ENCODE results near the gene FBH1.
"Not testable (repeated sequence)": the region's sequence is repeated elsewhere in the genome, so short reads cannot be mapped to it uniquely, and the experiment has no call there.

FBH1 gene

GRCh38 chr10:5876181-5876768, 13.8 kb upstream of the FBH1 start:
- no peak for DNase-seq

GRCh38 chr10:5877041-5877440, 13.0 kb upstream of the FBH1 start:
- DNase-seq: not testable (repeated sequence)

- DNase-seq: no peak
These were observed 7.1 kb upstream of the FBH1 start for GRCh38 chr10:5882961-5883360.

GRCh38 chr10:5885619-5886018, 4.4 kb upstream of the FBH1 start:
- DNase-seq: no peak

- DNase-seq: no peak
These were observed 3.0 kb upstream of the FBH1 start for GRCh38 chr10:5887029-5887428.

- no peak for DNase-seq
These were observed 2.4 kb upstream of the FBH1 start for GRCh38 chr10:5887641-5888040.

GRCh38 chr10:5888351-5888750, 1.7 kb upstream of the FBH1 start:
- DNase-seq: peak; percentile 61 to 63

- DNase-seq: peak in 1 of 2 donors; percentile 24
These were observed 1.0 kb upstream of the FBH1 start for GRCh38 chr10:5888843-5889623.

- peak; percentile 35 to 52 for DNase-seq
These were observed 441 bp downstream of the FBH1 start for GRCh38 chr10:5890452-5890915.

GRCh38 chr10:5891009-5891408, 966 bp downstream of the FBH1 start:
- no peak for DNase-seq

GRCh38 chr10:5892007-5892406, 2.0 kb downstream of the FBH1 start:
- no peak for DNase-seq

- no peak for DNase-seq
These were observed 3.3 kb downstream of the FBH1 start for GRCh38 chr10:5893321-5893720.

GRCh38 chr10:5894403-5894802, 4.4 kb downstream of the FBH1 start:
- DNase-seq: no peak

GRCh38 chr10:5894873-5895272, 4.8 kb downstream of the FBH1 start:
- DNase-seq: no peak

- DNase-seq: no peak
These were observed 5.3 kb downstream of the FBH1 start for GRCh38 chr10:5895365-5895764.

GRCh38 chr10:5895804-5896203, 5.8 kb downstream of the FBH1 start:
- DNase-seq: no peak

- no peak for DNase-seq
These were observed 6.4 kb downstream of the FBH1 start for GRCh38 chr10:5896208-5897052.

- no peak for DNase-seq
These were observed 7.0 kb downstream of the FBH1 start for GRCh38 chr10:5897053-5897340.

- DNase-seq: no peak
These were observed 7.5 kb downstream of the FBH1 start for GRCh38 chr10:5897504-5897903.

GRCh38 chr10:5898163-5898562, 8.1 kb downstream of the FBH1 start:
- DNase-seq: no peak

- no peak for DNase-seq
These were observed 10.2 kb downstream of the FBH1 start for GRCh38 chr10:5900247-5900646.

GRCh38 chr10:5902511-5903274, 12.7 kb downstream of the FBH1 start:
- no peak for DNase-seq

- DNase-seq: no peak
These were observed 13.5 kb downstream of the FBH1 start for GRCh38 chr10:5903563-5903962.

Measured in inflammatory macrophage (primary cell).